ENCODE results near the gene KLK2. TPM values are rescaled to one million over a fixed set of nuclear protein-coding genes. Genes with fewer than 3 reads are reported as not detected.

Gene KLK2
- total and polyA plus RNA-seq, 2 of the 8 experiments (the other 6 are each of a cell fraction or from before 2014, with no cell fraction given), result 0.20 TPM; not detected in 1

DNA sequence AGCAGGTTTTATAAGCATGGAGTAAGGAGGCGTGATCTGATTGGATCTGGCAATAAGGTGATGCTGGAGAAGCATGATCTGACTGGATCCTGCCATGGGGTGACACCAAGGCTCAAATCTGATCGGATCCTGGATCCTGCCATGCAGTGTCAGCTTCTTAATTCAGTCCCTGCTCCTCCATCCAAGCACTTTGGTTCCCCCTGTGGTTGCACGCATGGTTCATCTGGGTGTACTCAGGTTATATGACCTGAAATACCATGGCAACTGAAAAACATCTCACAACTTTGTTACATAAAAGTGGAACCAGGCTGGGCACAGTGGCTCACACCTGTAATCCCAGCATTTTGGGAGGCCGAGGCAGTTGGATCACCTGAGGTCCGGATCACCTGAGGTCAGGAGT lies 55.6 kb downstream of the KLK2 start:
- Histone ChIP-seq H4K91ac (replicated peaks; ENCODE audit: insufficient read length, low read length) (no peak overlapping the region), H3K23me2 (ENCODE audit: low read depth, low read length) (no peaks in the 10 kb centered on the region), H4K20me1 (replicated peaks in 1 of 2; ENCODE audit: control insufficient read depth in 1 of 2, insufficient read depth in 2 of 2, low read length in 2 of 2) (no peaks in the 10 kb centered on the region), H2BK120ac (replicated peaks; ENCODE audit: low read depth, low read length) (no peak overlapping the region), H3K18ac (ENCODE audit: extremely low read depth, low read length) (no peak overlapping the region), H3K79me2 (ENCODE audit: control insufficient read depth in 1 of 2, insufficient read depth in 2 of 2, low read length in 2 of 2) (no peaks in the 10 kb centered on the region), H2AFZ (ENCODE audit: low read length) (no peak overlapping the region), H3K23ac (ENCODE audit: insufficient read length) (no peak overlapping the region), H3K4me1 (replicated peaks in 1 of 4; ENCODE audit: control insufficient read depth in 3 of 4, insufficient read depth in 4 of 4, low read length in 3 of 4) (no peaks in the 10 kb centered on the region), H3K79me1 (ENCODE audit: low read depth, low read length) (no peaks in the 10 kb centered on the region), H3K27ac (ENCODE audit: low read depth, low read length) (no peak overlapping the region), H3K4me3 (ENCODE audit: extremely low read depth in 1 of 4, insufficient read depth in 2 of 4, low read depth in 3 of 4, low read length in 4 of 4) (no peak overlapping the region), H2BK12ac (ENCODE audit: low read depth, low read length) (no peak overlapping the region), H3K56ac (replicated peaks; ENCODE audit: insufficient read length, low read depth, low read length) (no peak overlapping the region), H2AK5ac (ENCODE audit: low read depth, low read length) (no peak overlapping the region), H2BK20ac (ENCODE audit: low read length) (no peak overlapping the region), H4K5ac (ENCODE audit: insufficient read length, low read depth, low read length) (no peak overlapping the region), H4K8ac (ENCODE audit: extremely low read depth, insufficient read depth, low read length) (no peak overlapping the region), H3K9me3 (ENCODE audit: insufficient read depth in 2 of 2, low read depth in 1 of 2, low read length in 1 of 2) (no peaks in the 10 kb centered on the region), H3K9ac (replicated peaks in 1 of 4; ENCODE audit: extremely low read depth in 1 of 4, low read depth in 3 of 4, low read length in 3 of 4) (no peak overlapping the region), H3K27me3 (replicated peaks in 1 of 4; ENCODE audit: control insufficient read depth in 3 of 4, extremely low read depth in 1 of 4, insufficient read depth in 3 of 4, low read length in 3 of 4) (0 out of 7 replicates have a peak, but pooled peaks cover 0 to 2% (median under 1%) of the 10 kb centered on the region in 4 experiments), H2BK15ac (ENCODE audit: low read length) (no peak overlapping the region), H3K36me3 (ENCODE audit: control insufficient read depth in 2 of 4, insufficient read depth in 4 of 4, low read length in 3 of 4) (no peaks in the 10 kb centered on the region), H3K4ac (replicated peaks; ENCODE audit: insufficient read length, low read depth, low read length) (no peak overlapping the region), H2BK5ac (ENCODE audit: low read depth, low read length) (0 out of 2 replicates have a peak overlapping the region, but pooled peaks have one; percentile 13), H3K4me2 (ENCODE audit: insufficient read depth in 1 of 2, low read depth in 2 of 2, low read length in 2 of 2) (no peak overlapping the region), H3K14ac (ENCODE audit: insufficient read length) (no peak overlapping the region)
- POLR2A ChIA-PET (ENCODE audit: partially characterized antibody), result no interaction called here
- WGBS, 2 experiments (ENCODE audit: extremely low coverage in 1 of 2, insufficient coverage in 1 of 2, insufficient read length in 1 of 2, insufficient replicate concordance in 2 of 2, low coverage in 1 of 2, low lambda C conversion rate in 2 of 2, missing lambda C conversion rate in 1 of 2), result 84% methylated on average over 3 of the region's 5 CpGs; no CpG with 5 or more reads in 1 of the 2 experiments
- no peak for FAIRE-seq
- DNase-seq (ENCODE audit: low read depth in 1 of 2, low spot score in 2 of 2), result no peak
- TF ChIP-seq EZH2 (IDR thresholded peaks at IDR 0.05; ENCODE audit: low read depth, low read length, severe bottlenecking) (no peak), BRCA1 (IDR thresholded peaks at IDR 0.05; ENCODE audit: low read depth, low read length) (no peak), TCF12 (IDR thresholded peaks at IDR 0.05; ENCODE audit: low read depth, low read length) (no peak), SAP30 (IDR thresholded peaks at IDR 0.05; ENCODE audit: insufficient read depth, insufficient replicate concordance, low read length) (no peak), POU5F1 (IDR thresholded peaks at IDR 0.05; ENCODE audit: low read depth, low read length) (no peak), RFX5 (IDR thresholded peaks at IDR 0.05; ENCODE audit: borderline replicate concordance, low read depth, low read length) (no peak), ASH2L (IDR thresholded peaks at IDR 0.05; ENCODE audit: low read length) (no peak), NRF1 (IDR thresholded peaks at IDR 0.05; ENCODE audit: low read depth, low read length) (no peak), CBX5 (IDR thresholded peaks at IDR 0.05; ENCODE audit: low read depth, low read length) (no peak), NANOG (IDR thresholded peaks at IDR 0.05; ENCODE audit: insufficient read depth, low read depth, low read length, poor library complexity, severe bottlenecking) (no peak), TBP (IDR thresholded peaks at IDR 0.05; ENCODE audit: low read depth, low read length) (no peak), TAF7 (optimal IDR thresholded peaks at IDR 0.05; ENCODE audit: borderline replicate concordance, low read depth, low read length) (no peak), CTBP2 (IDR thresholded peaks at IDR 0.05; ENCODE audit: borderline replicate concordance, insufficient read depth, insufficient read length, low read length) (no peak), JUN (IDR thresholded peaks at IDR 0.05; ENCODE audit: low read depth, low read length) (no peak), KDM1A (IDR thresholded peaks at IDR 0.05; ENCODE audit: borderline replicate concordance, low read length) (no peak)
- CTCF ChIA-PET (ENCODE audit: partially characterized antibody), result interaction anchor here (0.8 to 7.1 kb wide), 8 partner anchors 19 to 168 kb away, joined by 3 to 36 read pairs (median 5); no protein-coding TSS in a partner anchor
